ENCODE measurements around the gene PPP1R37. TPM values are rescaled to one million over a fixed set of nuclear protein-coding genes. Genes with fewer than 3 reads are reported as not detected.
A peak's percentile ranks its signal among the peaks of the same experiment; 100 is the strongest.

The PPP1R37 gene
- total and polyA plus RNA-seq, 2 of the 13 experiments (the other 11 are each of a cell fraction or from before 2014, with no cell fraction given): 9.0 to 14.3 TPM

DNA sequence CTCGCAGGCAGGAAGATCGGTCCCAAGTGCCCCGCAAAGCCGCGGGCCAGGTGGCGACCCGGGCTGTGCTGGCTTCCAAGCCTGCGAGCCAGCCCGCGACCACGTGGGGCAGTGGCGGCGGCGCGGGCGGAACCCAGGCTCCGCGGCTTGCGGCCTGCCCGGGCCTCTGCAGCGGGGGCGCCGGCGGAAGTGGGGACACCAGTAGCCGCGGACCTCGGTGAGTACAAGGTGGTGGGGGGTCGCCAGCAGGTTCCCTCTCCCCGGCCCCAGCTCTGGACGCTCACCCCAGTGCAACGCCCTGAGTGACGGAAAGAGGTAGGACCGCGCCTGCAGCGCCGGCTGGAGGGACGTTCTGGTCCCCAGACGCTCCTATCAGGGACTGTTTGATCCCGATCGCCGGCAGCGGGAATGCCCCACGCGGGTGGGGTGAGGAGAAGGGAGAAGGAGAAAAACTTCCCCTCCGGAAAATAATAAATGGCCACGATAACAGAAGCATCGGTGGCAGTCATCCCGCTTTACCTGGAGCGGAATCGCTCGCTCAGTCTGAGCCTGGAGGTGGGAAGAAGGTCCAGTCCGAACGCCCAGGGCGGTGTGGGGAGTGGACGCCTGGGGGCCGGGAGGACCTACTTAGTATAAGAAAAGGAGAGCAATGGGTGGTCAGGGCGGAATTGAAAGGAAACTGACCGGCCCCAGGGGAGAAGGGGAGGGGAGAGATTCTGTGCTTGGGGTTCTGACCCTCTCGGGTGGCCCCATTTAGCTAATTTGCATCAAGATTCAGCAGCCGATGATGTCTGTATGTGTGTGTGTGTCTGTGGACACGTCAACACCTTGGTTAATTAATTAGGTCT, 13.7 kb upstream of the PPP1R37 start, which contains the start of gene GEMIN7 (continued):
- TF ChIP-seq, protein P1, sequence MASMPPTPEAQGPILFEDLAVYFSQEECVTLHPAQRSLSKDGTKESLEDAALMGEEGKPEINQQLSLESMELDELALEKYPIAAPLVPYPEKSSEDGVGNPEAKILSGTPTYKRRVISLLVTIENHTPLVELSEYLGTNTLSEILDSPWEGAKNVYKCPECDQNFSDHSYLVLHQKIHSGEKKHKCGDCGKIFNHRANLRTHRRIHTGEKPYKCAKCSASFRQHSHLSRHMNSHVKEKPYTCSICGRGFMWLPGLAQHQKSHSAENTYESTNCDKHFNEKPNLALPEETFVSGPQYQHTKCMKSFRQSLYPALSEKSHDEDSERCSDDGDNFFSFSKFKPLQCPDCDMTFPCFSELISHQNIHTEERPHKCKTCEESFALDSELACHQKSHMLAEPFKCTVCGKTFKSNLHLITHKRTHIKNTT (CRISPR knock-in tag; IDR thresholded peaks at IDR 0.05): no peak; the same call in 1 of the 2 replicates
- peak; percentile 83; the same call in 1 of the 2 replicates for TF ChIP-seq ZNF441 (CRISPR knock-in tag; IDR thresholded peaks at IDR 0.05; ENCODE audit: borderline replicate concordance)
- TF ChIP-seq ZBTB38 (CRISPR knock-in tag; IDR thresholded peaks at IDR 0.05): peak; percentile 98
- TF ChIP-seq, protein P2, sequence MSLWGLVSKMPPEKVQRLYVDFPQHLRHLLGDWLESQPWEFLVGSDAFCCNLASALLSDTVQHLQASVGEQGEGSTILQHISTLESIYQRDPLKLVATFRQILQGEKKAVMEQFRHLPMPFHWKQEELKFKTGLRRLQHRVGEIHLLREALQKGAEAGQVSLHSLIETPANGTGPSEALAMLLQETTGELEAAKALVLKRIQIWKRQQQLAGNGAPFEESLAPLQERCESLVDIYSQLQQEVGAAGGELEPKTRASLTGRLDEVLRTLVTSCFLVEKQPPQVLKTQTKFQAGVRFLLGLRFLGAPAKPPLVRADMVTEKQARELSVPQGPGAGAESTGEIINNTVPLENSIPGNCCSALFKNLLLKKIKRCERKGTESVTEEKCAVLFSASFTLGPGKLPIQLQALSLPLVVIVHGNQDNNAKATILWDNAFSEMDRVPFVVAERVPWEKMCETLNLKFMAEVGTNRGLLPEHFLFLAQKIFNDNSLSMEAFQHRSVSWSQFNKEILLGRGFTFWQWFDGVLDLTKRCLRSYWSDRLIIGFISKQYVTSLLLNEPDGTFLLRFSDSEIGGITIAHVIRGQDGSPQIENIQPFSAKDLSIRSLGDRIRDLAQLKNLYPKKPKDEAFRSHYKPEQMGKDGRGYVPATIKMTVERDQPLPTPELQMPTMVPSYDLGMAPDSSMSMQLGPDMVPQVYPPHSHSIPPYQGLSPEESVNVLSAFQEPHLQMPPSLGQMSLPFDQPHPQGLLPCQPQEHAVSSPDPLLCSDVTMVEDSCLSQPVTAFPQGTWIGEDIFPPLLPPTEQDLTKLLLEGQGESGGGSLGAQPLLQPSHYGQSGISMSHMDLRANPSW (CRISPR knock-in tag; IDR thresholded peaks at IDR 0.05; ENCODE audit: borderline replicate concordance): no peak; the same call in 1 of the 2 replicates
- TF ChIP-seq, protein P3, sequence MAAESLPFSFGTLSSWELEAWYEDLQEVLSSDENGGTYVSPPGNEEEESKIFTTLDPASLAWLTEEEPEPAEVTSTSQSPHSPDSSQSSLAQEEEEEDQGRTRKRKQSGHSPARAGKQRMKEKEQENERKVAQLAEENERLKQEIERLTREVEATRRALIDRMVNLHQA (CRISPR knock-in tag; IDR thresholded peaks at IDR 0.05): no peak
- TF ChIP-seq, protein P4, sequence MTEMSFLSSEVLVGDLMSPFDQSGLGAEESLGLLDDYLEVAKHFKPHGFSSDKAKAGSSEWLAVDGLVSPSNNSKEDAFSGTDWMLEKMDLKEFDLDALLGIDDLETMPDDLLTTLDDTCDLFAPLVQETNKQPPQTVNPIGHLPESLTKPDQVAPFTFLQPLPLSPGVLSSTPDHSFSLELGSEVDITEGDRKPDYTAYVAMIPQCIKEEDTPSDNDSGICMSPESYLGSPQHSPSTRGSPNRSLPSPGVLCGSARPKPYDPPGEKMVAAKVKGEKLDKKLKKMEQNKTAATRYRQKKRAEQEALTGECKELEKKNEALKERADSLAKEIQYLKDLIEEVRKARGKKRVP (CRISPR knock-in tag; IDR thresholded peaks at IDR 0.05): peak in 1 of 2 experiments; percentile 75; a peak in 1 of 4 replicates
- TF ChIP-seq STAT5B (CRISPR knock-in tag; IDR thresholded peaks at IDR 0.05): 0 out of 2 replicates have a peak, but pooled peaks have one; percentile 21
- TF ChIP-seq, protein P5, sequence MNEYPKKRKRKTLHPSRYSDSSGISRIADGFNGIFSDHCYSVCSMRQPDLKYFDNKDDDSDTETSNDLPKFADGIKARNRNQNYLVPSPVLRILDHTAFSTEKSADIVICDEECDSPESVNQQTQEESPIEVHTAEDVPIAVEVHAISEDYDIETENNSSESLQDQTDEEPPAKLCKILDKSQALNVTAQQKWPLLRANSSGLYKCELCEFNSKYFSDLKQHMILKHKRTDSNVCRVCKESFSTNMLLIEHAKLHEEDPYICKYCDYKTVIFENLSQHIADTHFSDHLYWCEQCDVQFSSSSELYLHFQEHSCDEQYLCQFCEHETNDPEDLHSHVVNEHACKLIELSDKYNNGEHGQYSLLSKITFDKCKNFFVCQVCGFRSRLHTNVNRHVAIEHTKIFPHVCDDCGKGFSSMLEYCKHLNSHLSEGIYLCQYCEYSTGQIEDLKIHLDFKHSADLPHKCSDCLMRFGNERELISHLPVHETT (CRISPR knock-in tag; conservative IDR thresholded peaks at IDR 0.05): peak; percentile 79; the same call in 1 of the 2 replicates

Data from HepG2 (cell line).